GM12891 (cell line): ENCODE results near the gene SMAD4.

Source experiments
- PAX5 ChIP-seq: IDR thresholded peaks from 2 replicates; pipeline ENCODE4 v1.6.1; 2011; ENCODE audit warnings: low read length, moderate library complexity, mild to moderate bottlenecking; ENCODE audit not compliant: insufficient read depth, severe bottlenecking
- POLR2A ChIP-seq: IDR thresholded peaks from 2 replicates; pipeline ENCODE4 v1.6.1; 2011; ENCODE audit warnings: low read depth, low read length, control low read depth
- POLR2AphosphoS5 ChIP-seq: IDR thresholded peaks from 2 replicates; pipeline ENCODE4 v1.6.1; 2011; ENCODE audit warnings: low read depth, low read length, control low read depth
- POU2F2 ChIP-seq: IDR thresholded peaks from 2 replicates; pipeline ENCODE4 v1.6.1; 2011; ENCODE audit warnings: low read depth, mild to moderate bottlenecking, control low read depth, low read length, moderate library complexity
- SPI1 ChIP-seq: IDR thresholded peaks from 2 replicates; pipeline ENCODE4 v1.6.1; 2011; ENCODE audit warnings: low read depth, low read length, control low read depth
- TAF1 ChIP-seq: IDR thresholded peaks from 2 replicates; pipeline ENCODE4 v1.6.1; 2011; ENCODE audit warnings: low read depth, low read length, control low read depth

- no peak for TF ChIP-seq POLR2A
- TF ChIP-seq TAF1: no peak
- TF ChIP-seq POLR2AphosphoS5: no peak
- no peak for TF ChIP-seq SPI1
- no peak for TF ChIP-seq PAX5
- no peak for TF ChIP-seq POU2F2
These were observed 40.5 kb downstream of the SMAD4 start for GRCh38 chr18:51070545-51070944.
